ENCODE measurements around the gene CACNA1S. TPM values are rescaled to one million over a fixed set of nuclear protein-coding genes. Genes with fewer than 3 reads are reported as not detected.

The CACNA1S gene
- total RNA-seq, 2 experiments from 2014 or later, result not detected

GRCh38 chr1:201044119-201044518 is 68.1 kb downstream of the CACNA1S start:
- Histone ChIP-seq H3K27ac (ENCODE audit: low read depth in 1 of 2, low read length in 2 of 2) (no peak overlapping the region), H3K36me3 (ENCODE audit: insufficient read depth, low read length) (no peaks in the 10 kb centered on the region), H3K27me3 (ENCODE audit: control insufficient read depth in 1 of 2, insufficient read depth in 2 of 2, low read length in 2 of 2) (no peaks in the 10 kb centered on the region), H3K4me1 (ENCODE audit: insufficient read depth, low read length) (peaks cover 7% of the 10 kb centered on the region), H3K4me3 (ENCODE audit: low read length) (no peak overlapping the region), H3K9me3 (ENCODE audit: control insufficient read depth in 1 of 2, insufficient read depth in 1 of 2, low read length in 2 of 2) (no peaks in the 10 kb centered on the region)
- Mint-ChIP-seq H3K9me3 (no peaks in the 10 kb centered on the region), H3K27ac (no peak overlapping the region), H3K27me3 (no peaks in the 10 kb centered on the region), H3K36me3 (ENCODE audit: low read depth) (no peaks in the 10 kb centered on the region), H3K4me3 (no peak overlapping the region), H3K4me1 (ENCODE audit: low read depth) (peaks cover 6% of the 10 kb centered on the region)
- ATAC-seq (ENCODE audit: poor library complexity) (no peak), DNase-seq (no peak)
- POLR2A ChIA-PET, result no interaction called here
- no peak for TF ChIP-seq CTCF (IDR thresholded peaks at IDR 0.05)
- CTCF ChIA-PET, result interaction anchor here (1.6 to 4.2 kb wide), 2 partner anchors 65 to 72 kb away, joined by 8 to 36 read pairs; no protein-coding TSS in a partner anchor
- intact Hi-C loops (cut with DNase I, micrococcal nuclease), result loop anchor here (5.0 to 10.0 kb wide), 4 partner anchors 68 to 1359 kb away; partner anchors contain the start of gene CACNA1S (in 1 of the 2)

GRCh38 chr1:201042779-201043461 is 69.3 kb downstream of the CACNA1S start:
- H3K9me3 Mint-ChIP-seq, result no peaks in the 10 kb centered on the region
- no peaks in the 10 kb centered on the region for H3K27me3 Mint-ChIP-seq
- peak; percentile 99 for ATAC-seq (ENCODE audit: poor library complexity)
- ChIA-PET POLR2A (interaction anchor here (0.6 to 2.5 kb wide), 4 partner anchors 21 to 70 kb away, joined by 3 to 11 read pairs (median 4); no protein-coding TSS in a partner anchor), CTCF (interaction anchor here (0.7 to 4.2 kb wide), 10 partner anchors 9 to 421 kb away, joined by 3 to 36 read pairs (median 6); partner anchors contain the start of gene KIF21B)
- no peak overlapping the region for H3K27ac Mint-ChIP-seq
- H3K4me3 Mint-ChIP-seq, result no peak overlapping the region
- H3K36me3 ChIP-seq (ENCODE audit: insufficient read depth, low read length), result no peaks in the 10 kb centered on the region
- peak; percentile 90 for TF ChIP-seq CTCF (IDR thresholded peaks at IDR 0.05)
- H3K4me1 ChIP-seq (ENCODE audit: insufficient read depth, low read length), result peaks cover 7% of the 10 kb centered on the region
- peak; percentile 60 to 86 (median 66) for DNase-seq
- H3K36me3 Mint-ChIP-seq (ENCODE audit: low read depth), result no peaks in the 10 kb centered on the region
- H3K27ac ChIP-seq (ENCODE audit: low read depth in 1 of 2, low read length in 2 of 2), result no peak overlapping the region
- H3K9me3 ChIP-seq (ENCODE audit: control insufficient read depth in 1 of 2, insufficient read depth in 1 of 2, low read length in 2 of 2), result no peaks in the 10 kb centered on the region
- peaks cover 6% of the 10 kb centered on the region for H3K4me1 Mint-ChIP-seq (ENCODE audit: low read depth)
- H3K27me3 ChIP-seq (ENCODE audit: control insufficient read depth in 1 of 2, insufficient read depth in 2 of 2, low read length in 2 of 2), result no peaks in the 10 kb centered on the region
- no peak overlapping the region for H3K4me3 ChIP-seq (ENCODE audit: low read length)
- intact Hi-C loops (cut with DNase I, micrococcal nuclease), result loop anchor here (1.0 to 10.0 kb wide), 11 partner anchors 18 to 1358 kb away; partner anchors contain the start of genes CACNA1S (in 1 of the 2) and KIF21B (in 1 of the 2)

GRCh38 chr1:201041011-201041410 is 71.2 kb downstream of the CACNA1S start:
- no peak for ATAC-seq (ENCODE audit: poor library complexity)
- Mint-ChIP-seq H3K4me1 (ENCODE audit: low read depth) (peaks cover 6% of the 10 kb centered on the region), H3K27me3 (no peaks in the 10 kb centered on the region), H3K27ac (no peak overlapping the region), H3K9me3 (no peaks in the 10 kb centered on the region), H3K36me3 (ENCODE audit: low read depth) (no peaks in the 10 kb centered on the region), H3K4me3 (no peak overlapping the region)
- Histone ChIP-seq H3K36me3 (ENCODE audit: insufficient read depth, low read length) (no peaks in the 10 kb centered on the region), H3K9me3 (ENCODE audit: control insufficient read depth in 1 of 2, insufficient read depth in 1 of 2, low read length in 2 of 2) (no peaks in the 10 kb centered on the region), H3K27ac (ENCODE audit: low read depth in 1 of 2, low read length in 2 of 2) (no peak overlapping the region), H3K4me1 (ENCODE audit: insufficient read depth, low read length) (peaks cover 7% of the 10 kb centered on the region), H3K27me3 (ENCODE audit: control insufficient read depth in 1 of 2, insufficient read depth in 2 of 2, low read length in 2 of 2) (no peaks in the 10 kb centered on the region), H3K4me3 (ENCODE audit: low read length) (no peak overlapping the region)
- DNase-seq, result no peak
- no peak for TF ChIP-seq CTCF (IDR thresholded peaks at IDR 0.05)
- CTCF ChIA-PET, result interaction anchor here (2.4 to 4.2 kb wide), 2 partner anchors 61 to 69 kb away, joined by 18 to 36 read pairs; no protein-coding TSS in a partner anchor
- POLR2A ChIA-PET, result interaction anchor here (1.7 to 2.5 kb wide), 2 partner anchors 18 to 68 kb away, joined by 3 to 11 read pairs; no protein-coding TSS in a partner anchor
- intact Hi-C loops (cut with DNase I, micrococcal nuclease), result loop anchor here (5.0 to 10.0 kb wide), 4 partner anchors 71 to 1356 kb away; partner anchors contain the start of gene CACNA1S (in 1 of the 2)
